Measurements from ENCODE around the gene NUP37.

NUP37 gene

DNA sequence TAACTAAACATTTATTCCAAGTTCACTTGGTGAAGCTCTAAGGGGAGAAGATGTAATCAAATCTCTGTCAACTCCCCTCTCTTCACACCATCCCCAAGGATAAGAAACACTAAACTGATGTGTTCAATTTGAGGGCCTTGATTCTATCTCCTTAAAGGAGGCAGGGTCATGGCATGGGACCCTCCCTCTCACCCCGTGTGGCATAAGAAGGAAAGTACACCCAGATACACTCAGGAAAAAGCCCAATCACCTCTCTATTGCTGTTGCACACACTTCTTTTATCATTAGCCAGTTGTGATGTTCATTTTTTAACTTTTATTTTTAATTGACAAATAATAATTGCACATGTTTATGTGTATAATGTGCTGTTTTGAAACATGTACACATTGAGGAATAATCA lies 93.2 kb downstream of the NUP37 start:
- H3K4me1 Mint-ChIP-seq, result no peaks in the 10 kb centered on the region
- no peaks in the 10 kb centered on the region for H3K27me3 Mint-ChIP-seq
- no peak overlapping the region for H3K27ac Mint-ChIP-seq
- H3K36me3 Mint-ChIP-seq (ENCODE audit: low read depth), result peaks cover 11% of the 10 kb centered on the region
- DNase-seq (no peak), ATAC-seq (no peak)
- H3K4me3 Mint-ChIP-seq, result no peak overlapping the region
- H3K9me3 Mint-ChIP-seq, result no peaks in the 10 kb centered on the region

DNA sequence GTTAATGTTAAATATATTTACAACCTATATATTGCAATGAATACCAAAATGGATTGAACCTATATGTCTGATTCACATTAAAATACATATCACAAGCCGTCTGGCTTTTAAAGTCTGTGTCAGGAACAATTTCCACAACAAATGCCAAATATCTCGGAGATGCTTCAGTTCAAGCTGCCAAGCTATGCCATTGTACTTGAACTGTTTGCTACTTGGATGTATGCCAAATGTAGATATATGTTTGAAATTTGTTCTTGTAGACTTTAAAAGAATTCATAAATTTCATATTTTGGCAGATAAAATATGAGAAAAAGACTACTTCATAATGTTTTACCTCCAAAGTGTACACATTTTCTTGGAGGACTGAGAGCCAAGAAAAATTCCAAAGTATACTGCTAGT lies 95.1 kb downstream of the NUP37 start:
- ATAC-seq (no peak), DNase-seq (no peak)
- Mint-ChIP-seq H3K9me3 (no peaks in the 10 kb centered on the region), H3K27ac (no peak overlapping the region), H3K27me3 (no peaks in the 10 kb centered on the region), H3K4me3 (no peak overlapping the region), H3K36me3 (ENCODE audit: low read depth) (peaks cover 18% of the 10 kb centered on the region), H3K4me1 (no peaks in the 10 kb centered on the region)

DNA sequence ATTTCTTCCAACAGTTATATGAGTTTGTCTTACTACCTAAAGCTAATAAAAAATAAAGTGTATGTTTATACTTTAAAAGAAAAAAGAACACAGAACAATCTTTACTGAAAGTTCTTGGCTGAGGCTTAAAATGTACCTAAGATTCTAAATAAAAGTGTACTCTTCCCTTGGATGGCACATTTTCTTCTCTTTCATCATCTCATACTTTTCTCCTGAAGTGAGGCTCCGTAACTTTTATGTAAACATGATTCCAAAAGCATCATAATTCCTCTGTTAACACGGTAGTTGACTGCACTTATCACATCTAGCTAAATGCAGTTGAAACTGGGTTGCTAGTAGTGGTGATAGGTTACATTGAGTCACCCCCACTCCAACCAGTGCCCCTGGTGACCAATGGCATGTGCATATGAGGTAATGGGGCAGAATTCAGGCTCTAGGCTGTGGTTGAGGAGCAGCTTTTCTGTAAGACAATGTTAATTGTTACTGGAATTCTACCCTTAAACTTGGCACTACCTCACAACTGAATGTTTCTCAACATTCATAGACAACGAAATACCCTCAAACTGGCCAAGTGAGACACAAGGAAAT lies 96.5 kb downstream of the NUP37 start:
- DNase-seq, result no peak
- Mint-ChIP-seq H3K27me3 (no peaks in the 10 kb centered on the region), H3K9me3 (no peaks in the 10 kb centered on the region), H3K36me3 (ENCODE audit: low read depth) (peaks cover 22% of the 10 kb centered on the region), H3K27ac (no peak overlapping the region), H3K4me3 (no peak overlapping the region), H3K4me1 (no peaks in the 10 kb centered on the region)
- no peak for ATAC-seq

All from activated naive CD8-positive, alpha-beta T cell treated with anti-CD3 and anti-CD28 coated beads, Interleukin-2, amount 50 U/mL, for 24 hours (primary cell).